GM10266 (cell line): Measurements from ENCODE around the gene MBD3L2B.
"Not testable (repeated sequence)": the region's sequence is repeated elsewhere in the genome, so short reads cannot be mapped to it uniquely, and the experiment has no call there.

Experiments used
- DNase-seq: peaks from one replicate; pipeline ENCODE4 v3.0.0; 2012; ENCODE audit errors: extremely low spot score
- TF ChIP-seq, protein P1 (sequence below): IDR thresholded peaks from 2 replicates; pipeline ENCODE4 v1.5.1; 2012; ENCODE audit warnings: mild to moderate bottlenecking, low read depth; ENCODE audit not compliant: control insufficient read depth, insufficient read depth; ENCODE audit errors: missing control alignments

The MBD3L2B gene

DNA sequence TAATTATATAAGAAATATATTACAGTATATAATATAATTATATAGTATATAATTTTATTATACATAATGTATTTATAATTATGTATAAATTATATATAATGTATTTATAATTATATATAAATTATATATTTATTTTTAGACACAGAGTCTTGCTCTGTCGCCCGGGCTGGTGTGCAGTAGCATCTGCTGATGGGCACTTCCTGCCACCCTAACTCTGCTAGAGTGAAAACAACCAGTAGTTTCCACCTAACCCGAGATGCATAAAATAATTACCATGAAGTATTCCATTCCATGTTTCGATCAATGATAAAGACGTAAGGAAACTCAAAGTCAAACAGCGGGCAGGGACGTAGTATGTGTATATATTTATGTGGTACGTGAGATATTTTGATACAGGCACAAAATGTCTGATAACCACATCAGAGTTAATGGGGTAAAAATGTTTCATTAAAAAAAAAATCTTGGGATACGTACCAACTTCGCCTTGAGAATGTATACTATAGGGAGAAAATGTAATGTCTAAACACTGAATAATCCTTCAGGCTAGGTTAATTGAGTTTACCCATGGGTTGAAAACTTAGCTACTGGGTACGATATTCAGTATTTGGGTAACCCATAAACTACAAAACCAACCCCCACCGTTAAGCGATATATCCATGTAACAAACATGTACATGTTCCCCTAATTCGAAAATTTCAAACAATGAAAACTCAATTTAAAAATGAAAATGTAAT, 33.6 kb upstream of the MBD3L2B start:
- not testable (repeated sequence) for DNase-seq

DNA sequence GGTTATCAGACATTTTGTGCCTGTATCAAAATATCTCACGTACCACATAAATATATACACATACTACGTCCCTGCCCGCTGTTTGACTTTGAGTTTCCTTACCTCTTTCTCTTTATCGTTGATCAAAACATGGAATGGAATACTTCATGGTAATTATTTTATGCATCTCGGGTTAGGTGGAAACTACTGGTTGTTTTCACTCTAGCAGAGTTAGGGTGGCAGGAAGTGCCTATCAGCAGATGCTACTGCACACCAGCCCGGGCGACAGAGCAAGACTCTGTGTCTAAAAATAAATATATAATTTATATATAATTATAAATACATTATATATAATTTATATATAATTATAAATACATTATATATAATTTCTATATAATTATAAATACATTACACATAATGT, 31.7 kb upstream of the MBD3L2B start:
- not testable (repeated sequence) for DNase-seq

DNA sequence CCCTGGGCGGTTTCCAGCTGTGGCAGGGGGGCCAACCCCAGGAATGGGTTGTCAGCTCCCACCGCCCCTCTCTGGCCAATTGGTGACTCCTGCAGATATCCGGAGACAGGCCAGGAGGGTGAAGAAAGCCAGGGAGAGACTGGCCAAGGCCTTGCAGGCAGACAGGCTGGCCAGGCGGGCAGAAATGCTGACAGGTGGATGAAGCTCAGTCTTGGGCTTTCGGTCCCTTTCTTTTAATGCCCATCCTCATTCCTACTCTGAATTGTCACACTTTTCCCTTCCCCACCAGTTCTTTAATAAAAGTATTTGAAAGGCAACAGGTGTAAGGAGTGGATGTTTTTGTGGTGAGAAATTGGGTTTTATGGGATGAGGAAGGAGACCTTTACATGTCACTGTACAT, 30.2 kb upstream of the MBD3L2B start:
- not testable (repeated sequence) for DNase-seq

DNA sequence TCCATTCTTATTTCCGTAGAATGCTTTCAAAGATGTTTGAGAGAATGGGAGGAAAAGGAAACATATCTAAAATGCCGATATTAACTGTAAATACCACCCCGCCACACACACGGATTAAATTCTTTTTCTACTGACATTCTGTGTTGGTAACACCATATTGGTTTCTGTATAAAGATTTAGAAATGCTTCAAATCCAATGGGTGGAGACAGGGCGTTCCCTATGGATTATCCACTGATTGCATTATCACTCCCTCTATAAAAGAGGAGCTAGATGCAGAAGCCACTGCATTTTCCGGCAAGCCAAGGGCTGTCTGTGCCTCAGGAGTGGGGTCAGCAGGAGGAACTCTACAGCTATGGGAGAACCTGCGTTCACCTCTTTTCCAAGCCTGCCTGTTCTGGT, 27.8 kb upstream of the MBD3L2B start, which contains the start of gene MBD3L2:
Gene MBD3L2, plus strand, starts transcription at position 301 of the 400 bp plus-strand sequence. Its CDS starts 53 bp downstream, at position 354.
- DNase-seq, result not testable (repeated sequence)

DNA sequence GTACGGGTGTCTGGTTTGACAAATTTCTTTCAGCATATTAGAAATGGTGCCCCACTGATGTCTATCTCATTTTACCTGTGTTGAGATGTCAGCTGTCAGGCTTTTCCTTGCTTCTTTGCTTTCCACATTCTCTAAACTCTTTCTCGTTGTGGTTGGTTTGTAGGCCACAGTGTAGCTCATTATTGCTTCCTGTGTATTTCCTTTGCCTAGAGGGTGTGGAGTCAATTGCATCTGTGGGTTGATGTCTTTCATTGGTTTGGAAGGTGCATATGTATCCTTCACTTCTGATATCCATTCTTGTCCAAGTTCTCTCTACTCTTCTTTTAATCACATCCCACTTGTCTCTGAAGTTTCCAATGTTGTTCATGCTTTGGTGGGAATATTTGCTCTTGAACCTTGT, 20.3 kb upstream of the MBD3L2B start:
- DNase-seq, result not testable (repeated sequence)

DNA sequence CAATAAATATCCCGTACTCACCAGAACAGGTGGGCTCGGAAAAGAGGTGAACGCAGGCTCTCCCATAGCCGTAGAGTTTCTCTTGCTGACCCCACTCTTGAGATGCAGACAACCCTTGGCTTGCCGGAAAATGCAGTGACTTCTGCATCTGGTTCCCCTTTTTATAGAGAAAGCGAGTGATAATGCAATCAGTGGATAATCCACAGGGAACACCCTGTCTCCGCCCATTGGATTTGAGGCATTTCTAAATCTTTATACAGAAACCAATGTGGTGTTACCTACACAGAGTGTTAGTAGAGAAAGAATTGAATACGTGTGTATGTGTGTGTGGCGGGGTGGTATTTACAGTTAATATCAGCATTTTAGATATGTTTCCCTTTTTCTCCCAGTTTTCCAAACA, 18.8 kb upstream of the MBD3L2B start, which contains the start of gene MBD3L4:
Gene MBD3L4, minus strand, starts transcription at position 101 of the 400 bp plus-strand sequence. Its CDS starts 35 bp downstream, at position 66.
- not testable (repeated sequence) for DNase-seq

DNA sequence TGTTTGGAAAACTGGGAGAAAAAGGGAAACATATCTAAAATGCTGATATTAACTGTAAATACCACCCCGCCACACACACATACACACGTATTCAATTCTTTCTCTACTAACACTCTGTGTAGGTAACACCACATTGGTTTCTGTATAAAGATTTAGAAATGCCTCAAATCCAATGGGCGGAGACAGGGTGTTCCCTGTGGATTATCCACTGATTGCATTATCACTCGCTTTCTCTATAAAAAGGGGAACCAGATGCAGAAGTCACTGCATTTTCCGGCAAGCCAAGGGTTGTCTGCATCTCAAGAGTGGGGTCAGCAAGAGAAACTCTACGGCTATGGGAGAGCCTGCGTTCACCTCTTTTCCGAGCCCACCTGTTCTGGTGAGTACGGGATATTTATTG, 9.0 kb upstream of the MBD3L2B start, which contains the start of gene MBD3L5:
Gene MBD3L5, plus strand, starts transcription at position 301 of the 400 bp plus-strand sequence. Its CDS starts 34 bp downstream, at position 335.
- DNase-seq, result not testable (repeated sequence)

DNA sequence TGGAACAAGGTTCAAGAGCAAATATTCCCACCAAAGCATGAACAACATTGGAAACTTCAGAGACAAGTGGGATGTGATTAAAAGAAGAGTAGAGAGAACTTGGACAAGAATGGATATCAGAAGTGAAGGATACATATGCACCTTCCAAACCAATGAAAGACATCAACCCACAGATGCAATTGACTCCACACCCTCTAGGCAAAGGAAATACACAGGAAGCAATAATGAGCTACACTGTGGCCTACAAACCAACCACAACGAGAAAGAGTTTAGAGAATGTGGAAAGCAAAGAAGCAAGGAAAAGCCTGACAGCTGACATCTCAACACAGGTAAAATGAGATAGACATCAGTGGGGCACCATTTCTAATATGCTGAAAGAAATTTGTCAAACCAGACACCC, 7.6 kb upstream of the MBD3L2B start:
- DNase-seq, result not testable (repeated sequence)

DNA sequence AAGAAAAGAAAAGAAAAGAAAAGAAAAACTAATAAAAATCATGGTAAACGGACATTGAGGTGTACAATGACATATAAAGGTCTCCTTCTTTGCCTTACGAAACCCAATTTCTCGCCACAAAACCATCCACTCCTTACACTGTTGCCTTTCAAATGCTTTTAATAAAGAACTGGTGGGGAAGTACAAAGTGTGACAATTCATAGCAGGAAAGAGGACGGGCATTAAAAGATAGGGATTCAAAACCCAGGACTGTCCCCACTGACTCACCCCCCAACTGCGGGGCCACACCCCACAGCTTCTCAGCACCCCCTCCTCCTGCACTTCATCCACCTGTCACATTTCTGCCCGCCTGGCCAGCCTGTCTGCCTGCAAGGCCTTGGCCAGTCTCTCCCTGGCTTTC, 2.4 kb downstream of the MBD3L2B start:
- TF ChIP-seq, protein P1, sequence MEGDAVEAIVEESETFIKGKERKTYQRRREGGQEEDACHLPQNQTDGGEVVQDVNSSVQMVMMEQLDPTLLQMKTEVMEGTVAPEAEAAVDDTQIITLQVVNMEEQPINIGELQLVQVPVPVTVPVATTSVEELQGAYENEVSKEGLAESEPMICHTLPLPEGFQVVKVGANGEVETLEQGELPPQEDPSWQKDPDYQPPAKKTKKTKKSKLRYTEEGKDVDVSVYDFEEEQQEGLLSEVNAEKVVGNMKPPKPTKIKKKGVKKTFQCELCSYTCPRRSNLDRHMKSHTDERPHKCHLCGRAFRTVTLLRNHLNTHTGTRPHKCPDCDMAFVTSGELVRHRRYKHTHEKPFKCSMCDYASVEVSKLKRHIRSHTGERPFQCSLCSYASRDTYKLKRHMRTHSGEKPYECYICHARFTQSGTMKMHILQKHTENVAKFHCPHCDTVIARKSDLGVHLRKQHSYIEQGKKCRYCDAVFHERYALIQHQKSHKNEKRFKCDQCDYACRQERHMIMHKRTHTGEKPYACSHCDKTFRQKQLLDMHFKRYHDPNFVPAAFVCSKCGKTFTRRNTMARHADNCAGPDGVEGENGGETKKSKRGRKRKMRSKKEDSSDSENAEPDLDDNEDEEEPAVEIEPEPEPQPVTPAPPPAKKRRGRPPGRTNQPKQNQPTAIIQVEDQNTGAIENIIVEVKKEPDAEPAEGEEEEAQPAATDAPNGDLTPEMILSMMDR, result no peak
- no peak for DNase-seq

DNA sequence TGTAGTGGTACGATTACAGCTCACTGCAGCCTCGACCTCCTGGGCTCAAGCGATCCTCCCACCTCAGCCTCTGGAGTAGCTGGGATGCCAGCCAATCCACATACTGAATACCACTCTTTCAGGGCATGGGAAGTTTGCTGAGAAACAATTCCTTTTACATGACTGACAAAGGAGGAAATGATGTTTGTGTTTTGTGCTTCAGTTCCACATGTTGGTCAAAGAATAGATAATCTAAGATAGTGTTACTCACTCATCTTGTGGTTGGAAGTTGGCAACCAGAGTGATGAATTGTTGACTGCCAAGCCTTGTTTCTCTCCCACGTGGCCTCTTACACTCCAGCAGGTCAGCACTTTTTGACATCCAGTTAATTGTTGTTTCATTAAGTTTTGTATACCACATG, 7.6 kb downstream of the MBD3L2B start:
- TF ChIP-seq, protein P1, result no peak
- no peak for DNase-seq

DNA sequence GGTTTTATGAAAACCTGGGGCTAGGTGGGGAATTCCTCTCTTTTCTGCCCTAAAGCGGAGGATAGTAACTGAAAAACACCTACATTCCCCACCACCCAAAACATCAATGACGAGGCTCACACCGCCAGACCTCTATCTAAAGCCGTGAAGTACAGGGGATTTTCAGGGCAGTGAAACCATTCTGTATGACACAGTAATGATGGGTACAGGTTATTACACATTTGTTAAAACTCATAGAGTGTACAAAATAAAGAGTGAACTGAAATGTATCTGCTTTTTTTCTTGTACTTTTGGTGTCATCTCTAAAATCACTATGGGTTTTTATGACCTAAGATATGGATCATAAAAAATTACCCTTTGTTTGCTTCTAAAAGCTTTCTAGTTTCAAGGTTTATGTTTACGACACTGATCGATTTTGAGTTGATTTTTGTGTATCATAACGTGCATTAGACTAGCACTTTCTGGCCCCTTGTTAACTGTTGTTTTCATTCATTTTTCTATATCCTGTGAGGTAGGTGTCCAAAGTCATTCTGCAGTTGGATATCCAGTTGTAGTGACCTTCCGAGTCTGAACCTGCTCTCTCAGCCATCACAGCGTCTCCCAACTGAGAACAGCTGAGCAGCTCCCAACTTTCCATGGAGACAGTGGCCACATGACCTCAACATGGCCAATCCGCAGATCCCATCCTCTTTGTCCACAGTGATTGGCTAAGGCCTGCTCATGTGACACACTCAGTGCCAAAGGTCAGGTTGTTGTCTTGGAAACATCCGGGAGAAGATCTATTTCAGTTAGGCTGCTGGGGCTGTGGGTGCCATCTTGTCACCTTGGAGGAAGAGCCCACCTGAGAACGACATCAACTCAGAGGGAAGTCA, 10.3 kb downstream of the MBD3L2B start:
- DNase-seq, result no peak
- TF ChIP-seq, protein P1, result no peak

DNA sequence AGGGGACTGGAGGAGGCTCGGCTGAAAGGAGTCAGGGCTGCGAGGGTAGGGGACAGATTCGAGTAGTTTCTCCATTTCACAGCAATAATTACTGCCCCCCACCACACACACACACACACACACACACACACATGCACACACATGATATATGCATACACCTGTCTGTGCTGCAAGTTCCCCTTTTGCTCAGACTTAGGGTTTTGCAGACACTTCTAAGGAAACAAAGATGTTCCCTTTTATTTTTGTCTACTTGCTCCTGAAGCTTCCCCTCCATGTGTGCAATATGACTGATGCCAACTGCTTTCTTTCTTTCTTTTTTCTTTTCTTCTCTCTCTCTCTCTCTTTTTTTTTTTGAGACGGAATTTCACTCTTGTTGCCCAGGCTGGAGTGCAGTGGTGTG, 13.4 kb downstream of the MBD3L2B start:
- DNase-seq, result no peak

More for the DNA sequence above, 13.4 kb downstream of the MBD3L2B start:
- TF ChIP-seq, protein P1, result no peak
